SKM-1 (cell line): Measurements from ENCODE around the gene TRUB1.

Source experiments
- DNase-seq: peaks from one replicate; lab custom pipeline; 2025; ENCODE audit not compliant: unreplicated experiment; lab: John Stamatoyannopoulos, UW

Gene TRUB1

GRCh38 chr10:115026056-115026745 lies 88.2 kb downstream of the TRUB1 start:
- DNase-seq: no peak

- no peak for DNase-seq
Measured at GRCh38 chr10:115026746-115027140, 88.7 kb downstream of the TRUB1 start.
